ENCODE data around the gene HDGF.

DNA sequence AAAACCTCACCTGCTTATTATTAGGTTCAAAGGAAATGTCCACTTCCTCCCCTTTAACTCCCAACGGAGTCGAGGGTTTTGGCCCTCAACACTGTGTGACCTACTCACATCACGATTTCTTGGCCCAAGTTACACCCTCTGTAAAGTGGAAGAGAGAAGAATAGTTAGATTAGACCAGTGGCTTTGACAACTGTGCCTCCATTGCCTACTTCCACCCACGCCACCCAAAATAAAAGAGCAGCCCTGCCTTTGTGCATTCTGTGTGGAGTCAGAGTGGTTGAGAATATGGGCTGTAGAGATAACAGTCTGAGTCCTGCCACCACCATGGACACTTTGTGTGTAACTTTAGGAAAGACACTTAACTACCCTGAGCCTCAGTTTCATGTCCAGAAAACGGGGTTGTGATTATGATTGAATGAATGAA lies 4.1 kb upstream of the HDGF start:
- no peak for TF ChIP-seq CTCF (IDR thresholded peaks at IDR 0.05)
- no peak for TF ChIP-seq POLR2A (IDR thresholded peaks at IDR 0.05)
